ENCODE data around the gene RHEB. TPM values are rescaled to one million over a fixed set of nuclear protein-coding genes. Genes with fewer than 3 reads are reported as not detected.
A peak's percentile ranks its signal among the peaks of the same experiment; 100 is the strongest.

RHEB gene
- total RNA-seq, 1 donor from 2014 or later = 113 TPM

DNA sequence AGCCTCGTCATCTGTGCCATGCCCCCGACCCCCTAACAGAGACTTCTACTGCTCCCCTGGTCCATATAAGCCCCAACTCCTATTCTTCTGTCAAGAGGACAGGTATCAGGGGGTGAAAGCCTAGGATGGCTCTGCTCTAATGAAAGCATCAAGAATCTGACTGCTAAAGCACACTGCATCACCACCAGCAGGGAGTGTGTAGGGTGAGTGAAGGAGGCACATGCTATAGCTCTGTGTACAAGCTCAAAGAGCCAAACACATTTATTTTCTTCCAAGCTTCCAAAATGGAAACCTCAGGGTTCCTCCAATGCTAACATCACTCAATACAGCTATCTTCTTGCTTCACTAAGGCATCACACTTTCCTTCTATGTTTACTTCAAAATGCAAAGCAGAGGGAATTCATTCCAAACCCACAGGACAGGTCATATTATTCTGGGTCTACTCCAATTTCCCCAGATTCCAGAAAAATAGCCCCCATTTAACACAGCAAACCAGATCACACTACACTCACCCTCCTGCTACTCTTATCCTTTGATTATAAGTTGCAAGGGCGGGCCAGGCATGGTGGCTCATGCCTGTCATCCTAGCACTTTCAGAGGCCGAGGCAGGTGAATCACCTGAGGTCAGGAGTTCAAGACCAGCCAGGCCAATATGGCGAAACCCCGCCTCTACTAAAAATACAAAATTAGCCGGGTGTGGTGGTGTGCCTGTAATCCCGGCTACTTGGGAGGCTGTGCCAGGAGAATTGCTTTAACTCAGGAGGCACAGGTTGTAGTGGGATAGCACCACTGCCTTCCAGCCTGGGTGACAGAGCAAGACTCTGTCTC lies 36.6 kb downstream of the RHEB start:
- TF ChIP-seq, protein P1, sequence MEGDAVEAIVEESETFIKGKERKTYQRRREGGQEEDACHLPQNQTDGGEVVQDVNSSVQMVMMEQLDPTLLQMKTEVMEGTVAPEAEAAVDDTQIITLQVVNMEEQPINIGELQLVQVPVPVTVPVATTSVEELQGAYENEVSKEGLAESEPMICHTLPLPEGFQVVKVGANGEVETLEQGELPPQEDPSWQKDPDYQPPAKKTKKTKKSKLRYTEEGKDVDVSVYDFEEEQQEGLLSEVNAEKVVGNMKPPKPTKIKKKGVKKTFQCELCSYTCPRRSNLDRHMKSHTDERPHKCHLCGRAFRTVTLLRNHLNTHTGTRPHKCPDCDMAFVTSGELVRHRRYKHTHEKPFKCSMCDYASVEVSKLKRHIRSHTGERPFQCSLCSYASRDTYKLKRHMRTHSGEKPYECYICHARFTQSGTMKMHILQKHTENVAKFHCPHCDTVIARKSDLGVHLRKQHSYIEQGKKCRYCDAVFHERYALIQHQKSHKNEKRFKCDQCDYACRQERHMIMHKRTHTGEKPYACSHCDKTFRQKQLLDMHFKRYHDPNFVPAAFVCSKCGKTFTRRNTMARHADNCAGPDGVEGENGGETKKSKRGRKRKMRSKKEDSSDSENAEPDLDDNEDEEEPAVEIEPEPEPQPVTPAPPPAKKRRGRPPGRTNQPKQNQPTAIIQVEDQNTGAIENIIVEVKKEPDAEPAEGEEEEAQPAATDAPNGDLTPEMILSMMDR (IDR thresholded peaks at IDR 0.05; ENCODE audit: borderline replicate concordance) = no peak
- no peaks in the 10 kb centered on the region for H3K9me3 ChIP-seq (replicated peaks)
- H3K4me1 ChIP-seq = peaks cover 73% of the 10 kb centered on the region
- peaks cover 59% of the 10 kb centered on the region for H3K36me3 ChIP-seq
- intact Hi-C loops (cut with micrococcal nuclease) = no loop called here
- no peaks in the 10 kb centered on the region for H3K27me3 ChIP-seq (ENCODE audit: low read depth)
- no peak overlapping the region for H3K4me3 ChIP-seq
- DNase-seq = no peak
- H3K27ac ChIP-seq (replicated peaks) = no peak overlapping the region

DNA sequence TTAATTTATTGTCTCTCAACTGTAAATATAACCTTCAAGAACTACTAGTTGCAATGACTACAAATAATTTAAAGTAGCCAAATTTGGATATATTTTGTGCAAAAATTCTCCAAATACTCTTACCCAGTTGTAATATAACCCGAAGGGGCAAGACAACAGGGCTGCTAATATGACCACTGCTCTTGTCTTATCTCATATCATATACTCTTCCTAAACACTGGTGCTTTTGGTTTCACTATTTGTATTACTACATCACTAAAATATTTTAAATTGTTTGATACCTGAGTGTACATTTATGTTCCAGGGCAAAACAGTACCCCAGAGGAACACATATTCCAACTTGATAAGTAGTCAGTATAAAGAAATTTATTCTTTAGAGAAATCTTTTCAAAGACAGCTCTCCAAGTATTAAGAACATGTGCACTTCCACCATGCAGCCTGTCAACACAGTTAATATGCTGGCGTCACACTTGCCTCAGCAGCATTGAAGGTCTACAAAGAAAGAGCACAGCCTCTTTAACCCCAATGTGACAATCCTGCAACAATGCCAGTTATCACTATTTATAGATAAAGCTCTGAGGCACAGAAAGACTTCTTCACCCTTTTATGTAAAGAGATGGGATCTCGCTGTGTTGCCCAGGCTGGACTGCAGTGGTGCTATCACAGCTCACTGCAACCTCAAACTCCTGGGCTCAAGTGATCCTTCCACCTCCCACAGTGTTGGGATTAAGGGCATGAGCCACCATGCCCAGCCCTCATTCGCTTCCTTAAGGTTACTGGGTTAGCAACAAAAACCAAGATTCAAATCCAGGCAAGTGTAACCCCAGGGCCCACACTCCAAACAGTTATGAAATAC lies 37.8 kb downstream of the RHEB start:
- H3K4me1 ChIP-seq = peaks cover 61% of the 10 kb centered on the region
- no peak for DNase-seq
- intact Hi-C loops (cut with micrococcal nuclease) = no loop called here
- H3K27ac ChIP-seq (replicated peaks) = no peak overlapping the region
- no peak overlapping the region for H3K4me3 ChIP-seq
- no peaks in the 10 kb centered on the region for H3K27me3 ChIP-seq (ENCODE audit: low read depth)
- TF ChIP-seq, protein P1 (IDR thresholded peaks at IDR 0.05; ENCODE audit: borderline replicate concordance) = no peak
- peaks cover 55% of the 10 kb centered on the region for H3K36me3 ChIP-seq
- H3K9me3 ChIP-seq (replicated peaks) = no peaks in the 10 kb centered on the region

DNA sequence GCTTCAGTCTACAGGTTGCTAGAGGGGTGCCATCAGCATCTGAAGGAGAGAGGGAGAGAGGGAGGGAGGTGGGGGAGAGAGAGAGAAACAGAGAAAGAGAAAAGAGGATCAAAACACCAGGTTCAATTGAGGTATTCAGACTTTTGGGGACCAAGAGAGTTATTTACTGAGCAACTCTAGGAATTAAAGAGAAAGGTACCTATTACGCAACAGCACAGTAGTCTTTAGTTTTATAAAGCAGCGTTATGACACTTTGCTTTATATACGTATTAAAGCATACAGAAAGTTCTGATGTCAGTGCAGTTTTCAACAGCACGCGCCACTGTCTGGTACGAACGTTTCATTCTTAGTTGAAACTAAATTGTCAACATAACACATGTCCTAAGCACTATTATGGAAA lies 41.8 kb downstream of the RHEB start:
- Histone ChIP-seq H3K4me1 (peaks cover 38% of the 10 kb centered on the region), H3K27me3 (ENCODE audit: low read depth) (no peaks in the 10 kb centered on the region), H3K4me3 (no peak overlapping the region), H3K27ac (replicated peaks) (no peak overlapping the region), H3K9me3 (replicated peaks) (no peaks in the 10 kb centered on the region), H3K36me3 (peaks cover 30% of the 10 kb centered on the region)
- DNase-seq = no peak
- intact Hi-C loops (cut with micrococcal nuclease) = no loop called here
- TF ChIP-seq, protein P1 (IDR thresholded peaks at IDR 0.05; ENCODE audit: borderline replicate concordance) = no peak

DNA sequence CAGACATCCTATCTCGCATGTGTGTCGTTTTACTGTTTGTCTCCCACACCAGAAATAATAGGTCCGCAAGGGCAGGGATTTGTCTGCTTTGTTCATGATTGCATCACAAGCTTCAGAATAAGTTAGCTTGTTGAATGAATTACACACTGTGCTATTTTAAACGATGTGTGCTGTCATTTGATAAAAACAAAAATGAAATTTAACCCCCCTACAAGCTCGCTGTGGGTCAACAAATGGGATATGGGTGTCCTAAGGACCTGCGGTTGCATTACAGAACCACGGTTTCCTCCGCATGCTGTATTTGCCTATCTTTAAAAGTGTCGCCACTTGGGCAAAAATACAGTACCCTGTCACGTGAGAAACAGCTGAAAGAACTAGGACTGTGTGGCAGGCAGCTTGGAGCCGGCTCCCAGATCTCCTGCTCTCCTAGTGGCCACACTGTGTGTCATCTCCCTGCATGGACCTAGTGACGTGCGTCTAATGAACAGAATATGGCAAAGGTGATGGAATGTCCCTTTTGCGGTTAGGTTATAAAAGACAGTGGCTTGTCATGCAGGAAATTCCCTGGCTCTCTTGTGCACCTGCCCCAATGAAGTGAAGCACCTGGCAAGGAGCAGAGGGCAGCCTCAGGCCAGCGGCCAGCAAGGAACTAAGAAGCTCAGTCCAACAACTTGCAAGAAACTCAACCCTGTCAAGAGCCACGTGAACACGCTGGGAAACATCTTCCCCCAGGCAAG lies 46.9 kb downstream of the RHEB start:
- Histone ChIP-seq H3K4me1 (peaks cover 59% of the 10 kb centered on the region), H3K9me3 (replicated peaks) (no peaks in the 10 kb centered on the region), H3K27me3 (ENCODE audit: low read depth) (no peaks in the 10 kb centered on the region), H3K36me3 (peaks cover 48% of the 10 kb centered on the region), H3K4me3 (no peak overlapping the region), H3K27ac (replicated peaks) (peak overlapping the region; percentile 29)
- no peak for DNase-seq
- TF ChIP-seq, protein P1 (IDR thresholded peaks at IDR 0.05; ENCODE audit: borderline replicate concordance) = peak; percentile 24
- intact Hi-C loops (cut with micrococcal nuclease) = no loop called here

DNA sequence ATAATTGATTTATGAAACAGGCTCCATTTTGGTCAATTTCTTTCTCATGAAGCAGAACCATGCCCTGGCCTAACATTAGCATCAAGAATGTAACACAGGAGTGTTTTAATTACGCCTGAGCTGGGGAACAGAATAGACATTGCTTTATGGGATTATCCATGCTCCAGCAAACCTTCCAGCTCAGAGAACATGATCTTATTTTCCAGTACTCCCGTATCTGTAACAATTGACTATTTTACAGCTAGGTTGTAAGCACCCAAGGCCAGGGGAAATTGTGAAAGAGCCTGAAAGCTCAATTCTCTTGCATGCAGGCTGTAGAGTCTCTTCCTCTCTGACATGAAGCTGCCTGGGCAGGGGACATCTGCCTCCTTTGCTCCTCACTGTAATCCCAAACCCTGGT lies 49.0 kb downstream of the RHEB start:
- Histone ChIP-seq H3K27me3 (ENCODE audit: low read depth) (no peaks in the 10 kb centered on the region), H3K27ac (replicated peaks) (no peak overlapping the region), H3K4me1 (peaks cover 52% of the 10 kb centered on the region), H3K36me3 (peaks cover 51% of the 10 kb centered on the region), H3K9me3 (replicated peaks) (no peaks in the 10 kb centered on the region), H3K4me3 (no peak overlapping the region)
- intact Hi-C loops (cut with micrococcal nuclease) = no loop called here
- TF ChIP-seq, protein P1 (IDR thresholded peaks at IDR 0.05; ENCODE audit: borderline replicate concordance) = no peak
- DNase-seq = no peak

Measured in left ventricle myocardium inferior (tissue), 1 donor.